ENCODE measurements around the gene SYTL3.

Gene SYTL3

DNA sequence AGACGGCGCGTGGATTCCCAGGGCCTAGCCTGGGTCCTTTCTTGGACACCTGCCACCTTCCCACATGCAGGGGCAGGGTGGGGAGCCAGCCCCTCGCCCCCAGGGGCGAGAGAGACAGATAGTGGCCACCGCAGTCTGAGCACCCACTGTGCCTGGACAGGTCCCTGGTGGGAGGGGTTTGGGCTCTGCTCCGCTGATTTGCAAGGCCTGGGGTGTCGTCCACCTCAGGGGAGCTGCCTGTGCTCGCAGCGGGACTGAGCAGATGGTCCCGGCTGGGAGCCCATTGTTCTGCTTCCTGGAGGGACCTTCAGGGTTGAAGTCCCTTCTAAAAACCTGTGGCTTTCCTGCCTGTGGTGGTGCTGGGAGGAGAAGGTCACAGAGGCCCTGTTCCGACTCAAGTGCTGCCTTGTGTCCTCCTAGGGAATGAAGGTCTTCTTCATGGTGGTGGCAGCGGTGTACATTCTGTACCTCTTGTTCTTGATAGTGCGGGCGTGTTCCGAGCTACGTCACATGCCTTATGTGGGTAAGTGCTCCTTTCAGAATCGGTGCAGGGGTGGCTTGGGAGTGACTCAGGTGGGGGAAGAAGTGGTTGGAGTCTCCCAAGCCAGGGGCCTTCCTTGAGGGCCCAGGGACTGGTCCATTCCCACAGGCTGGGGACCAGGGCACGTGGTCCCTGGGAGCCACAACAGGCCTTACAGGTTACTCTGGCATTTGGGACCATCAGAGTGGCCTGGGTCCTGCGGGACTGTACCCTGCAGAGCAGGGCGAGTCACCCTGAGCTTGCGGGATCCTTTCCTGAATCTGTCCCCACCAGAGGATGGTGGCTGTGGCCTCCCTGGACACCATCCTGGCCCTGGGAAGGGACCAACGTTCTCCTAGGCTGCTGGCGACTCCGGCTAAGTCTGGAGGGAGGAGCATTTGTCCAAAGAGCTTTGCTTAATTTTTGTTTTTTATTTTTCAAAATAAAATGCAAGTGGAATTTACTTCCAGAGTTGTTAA lies 24.9 kb upstream of the SYTL3 start:
- no peaks in the 10 kb centered on the region for H3K27me3 ChIP-seq (ENCODE audit: control insufficient read depth, insufficient read depth, low read length, poor library complexity, severe bottlenecking)
- H3K9me3 ChIP-seq (ENCODE audit: control insufficient read depth, low read length) = no peaks in the 10 kb centered on the region
- no peak overlapping the region for H3K27ac ChIP-seq (ENCODE audit: insufficient read depth, low read depth, low read length, poor library complexity, severe bottlenecking)
- no peak overlapping the region for H3K4me3 ChIP-seq (ENCODE audit: insufficient read depth, low read depth, low read length)
- peaks cover 5% of the 10 kb centered on the region for H3K36me3 ChIP-seq (ENCODE audit: control insufficient read depth, insufficient read depth, low read length)
- no peaks in the 10 kb centered on the region for H3K4me1 ChIP-seq (ENCODE audit: control insufficient read depth, insufficient read depth, low read length)
- 94% methylated on average over 25 of the region's 25 CpGs for WGBS, 2 experiments

DNA sequence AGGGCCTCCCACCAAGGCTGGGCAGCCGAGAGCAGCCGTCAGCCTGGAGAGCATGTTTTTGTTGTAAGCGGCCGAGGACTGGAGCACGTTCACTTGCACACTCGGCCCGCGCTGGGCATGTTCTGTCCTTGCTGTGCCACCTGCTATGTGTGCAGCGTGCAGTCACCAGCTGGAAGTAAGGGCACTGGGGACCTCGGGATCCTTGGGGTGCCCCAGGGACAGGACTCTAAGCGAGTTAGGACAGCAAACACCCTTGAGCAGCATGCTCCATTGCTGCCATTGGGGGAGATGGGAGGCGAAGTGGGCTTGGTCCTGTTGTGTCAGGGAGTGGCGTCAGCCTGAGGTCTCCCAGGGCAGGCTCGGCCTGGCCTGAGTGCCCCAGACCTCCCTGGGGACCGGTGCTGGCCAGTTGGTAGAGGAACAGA lies 24.0 kb upstream of the SYTL3 start:
- Histone ChIP-seq H3K9me3 (ENCODE audit: control insufficient read depth, low read length) (no peaks in the 10 kb centered on the region), H3K27me3 (ENCODE audit: control insufficient read depth, insufficient read depth, low read length, poor library complexity, severe bottlenecking) (no peaks in the 10 kb centered on the region), H3K27ac (ENCODE audit: insufficient read depth, low read depth, low read length, poor library complexity, severe bottlenecking) (no peak overlapping the region), H3K4me3 (ENCODE audit: insufficient read depth, low read depth, low read length) (no peak overlapping the region), H3K4me1 (ENCODE audit: control insufficient read depth, insufficient read depth, low read length) (no peaks in the 10 kb centered on the region), H3K36me3 (ENCODE audit: control insufficient read depth, insufficient read depth, low read length) (peaks cover 5% of the 10 kb centered on the region)
- WGBS, 2 experiments = 95 to 96% methylated on average over 15 of the region's 15 CpGs

DNA sequence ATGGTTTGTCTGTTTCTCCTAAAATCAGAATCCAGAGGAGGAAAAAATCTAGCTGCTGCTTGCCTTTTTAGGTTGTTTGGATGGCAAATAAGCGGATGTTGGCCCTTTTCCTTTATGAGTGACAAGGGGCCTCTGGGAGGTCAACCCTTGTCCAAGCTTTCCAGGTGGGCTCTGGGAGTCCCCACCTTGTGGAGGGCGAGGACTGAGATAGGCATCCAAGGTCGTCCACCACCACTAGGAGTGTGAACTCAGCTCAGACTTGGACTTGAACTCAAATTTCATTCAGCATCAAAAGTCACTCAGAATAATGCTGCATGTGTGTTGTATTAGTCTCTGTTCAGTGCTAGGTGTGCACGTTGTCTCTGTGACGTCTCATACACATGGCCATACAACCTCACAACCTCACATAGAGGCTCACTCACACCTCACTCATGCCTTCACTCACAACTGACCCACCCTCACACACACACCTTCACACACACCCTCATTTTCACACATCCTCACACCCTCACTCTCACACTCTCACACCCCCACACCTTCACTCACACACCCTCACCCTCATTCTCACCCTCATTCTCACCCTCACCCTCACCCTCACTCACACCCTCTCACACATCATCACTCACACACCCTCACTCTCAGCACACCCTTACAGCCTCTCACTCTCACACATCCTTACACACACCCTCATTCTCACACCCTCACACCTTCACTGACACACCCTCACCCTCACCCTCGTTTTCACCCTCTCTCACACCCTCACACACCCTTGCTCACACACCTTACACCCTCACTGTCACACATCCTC lies 23.3 kb upstream of the SYTL3 start:
- Histone ChIP-seq H3K27me3 (ENCODE audit: control insufficient read depth, insufficient read depth, low read length, poor library complexity, severe bottlenecking) (no peaks in the 10 kb centered on the region), H3K9me3 (ENCODE audit: control insufficient read depth, low read length) (no peaks in the 10 kb centered on the region), H3K27ac (ENCODE audit: insufficient read depth, low read depth, low read length, poor library complexity, severe bottlenecking) (no peak overlapping the region), H3K4me3 (ENCODE audit: insufficient read depth, low read depth, low read length) (no peak overlapping the region), H3K4me1 (ENCODE audit: control insufficient read depth, insufficient read depth, low read length) (no peaks in the 10 kb centered on the region), H3K36me3 (ENCODE audit: control insufficient read depth, insufficient read depth, low read length) (peaks cover 5% of the 10 kb centered on the region)
- 94 to 97% methylated on average over 6 of the region's 6 CpGs for WGBS, 2 experiments

DNA sequence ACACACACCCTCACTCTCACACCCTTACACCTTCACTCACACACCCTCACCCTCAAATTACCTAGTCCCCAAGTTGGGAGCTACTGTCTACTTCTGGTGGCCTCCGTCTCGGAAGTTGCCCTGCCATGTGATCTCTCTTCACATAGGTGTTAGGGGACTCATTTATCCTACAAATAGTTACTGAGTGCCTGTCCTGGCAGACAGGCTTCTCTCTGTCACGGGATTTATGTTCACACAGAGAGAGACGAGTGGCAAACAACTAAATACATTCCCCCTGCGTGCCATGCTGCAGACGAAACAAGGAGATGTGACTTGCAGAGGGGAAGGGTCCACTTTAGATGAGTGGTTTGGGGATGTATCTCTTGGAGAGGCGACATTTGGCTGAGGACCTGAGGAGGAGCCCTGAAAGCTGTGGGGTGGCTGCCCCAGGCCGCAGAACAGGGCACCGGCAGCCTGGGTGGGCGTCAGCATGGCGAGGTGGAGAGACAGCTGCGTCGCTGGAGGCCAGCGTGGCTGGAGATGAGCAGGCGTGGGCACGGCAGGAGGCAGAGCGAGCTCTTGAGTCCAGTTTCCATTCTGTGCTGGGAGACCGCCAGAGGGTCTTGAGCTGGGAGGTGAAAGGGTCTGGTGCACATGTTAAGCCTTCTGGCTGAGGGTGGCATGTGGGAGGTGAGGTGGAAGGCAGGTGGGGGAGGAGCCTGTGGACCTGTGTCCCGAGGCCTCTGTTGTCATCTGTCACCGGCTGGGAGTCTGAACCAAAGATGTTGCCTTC lies 22.5 kb upstream of the SYTL3 start:
- Histone ChIP-seq H3K27me3 (ENCODE audit: control insufficient read depth, insufficient read depth, low read length, poor library complexity, severe bottlenecking) (no peaks in the 10 kb centered on the region), H3K27ac (ENCODE audit: insufficient read depth, low read depth, low read length, poor library complexity, severe bottlenecking) (no peak overlapping the region), H3K36me3 (ENCODE audit: control insufficient read depth, insufficient read depth, low read length) (peaks cover 5% of the 10 kb centered on the region), H3K9me3 (ENCODE audit: control insufficient read depth, low read length) (no peaks in the 10 kb centered on the region), H3K4me3 (ENCODE audit: insufficient read depth, low read depth, low read length) (no peak overlapping the region), H3K4me1 (ENCODE audit: control insufficient read depth, insufficient read depth, low read length) (no peaks in the 10 kb centered on the region)
- 93 to 94% methylated on average over 20 of the region's 20 CpGs for WGBS, 2 experiments

DNA sequence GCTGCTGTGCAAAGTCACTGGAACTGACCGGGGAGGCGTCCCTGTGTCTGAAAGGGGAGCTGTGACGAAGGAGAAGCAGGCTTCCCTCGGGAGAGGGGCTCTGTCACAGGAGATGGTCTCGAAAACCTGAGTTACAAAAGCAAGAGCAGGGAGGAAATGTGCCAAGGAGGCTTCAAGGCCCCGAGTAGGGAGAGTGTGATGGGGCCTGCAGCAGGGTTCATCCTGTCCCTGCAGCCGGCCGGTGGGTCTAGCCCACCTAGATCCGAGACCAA lies 22.0 kb upstream of the SYTL3 start:
- 91 to 92% methylated on average over 9 of the region's 9 CpGs for WGBS, 2 experiments
- H3K36me3 ChIP-seq (ENCODE audit: control insufficient read depth, insufficient read depth, low read length) = peaks cover 5% of the 10 kb centered on the region
- H3K4me1 ChIP-seq (ENCODE audit: control insufficient read depth, insufficient read depth, low read length) = no peaks in the 10 kb centered on the region
- H3K9me3 ChIP-seq (ENCODE audit: control insufficient read depth, low read length) = no peaks in the 10 kb centered on the region
- H3K27me3 ChIP-seq (ENCODE audit: control insufficient read depth, insufficient read depth, low read length, poor library complexity, severe bottlenecking) = no peaks in the 10 kb centered on the region
- no peak overlapping the region for H3K4me3 ChIP-seq (ENCODE audit: insufficient read depth, low read depth, low read length)
- no peak overlapping the region for H3K27ac ChIP-seq (ENCODE audit: insufficient read depth, low read depth, low read length, poor library complexity, severe bottlenecking)

DNA sequence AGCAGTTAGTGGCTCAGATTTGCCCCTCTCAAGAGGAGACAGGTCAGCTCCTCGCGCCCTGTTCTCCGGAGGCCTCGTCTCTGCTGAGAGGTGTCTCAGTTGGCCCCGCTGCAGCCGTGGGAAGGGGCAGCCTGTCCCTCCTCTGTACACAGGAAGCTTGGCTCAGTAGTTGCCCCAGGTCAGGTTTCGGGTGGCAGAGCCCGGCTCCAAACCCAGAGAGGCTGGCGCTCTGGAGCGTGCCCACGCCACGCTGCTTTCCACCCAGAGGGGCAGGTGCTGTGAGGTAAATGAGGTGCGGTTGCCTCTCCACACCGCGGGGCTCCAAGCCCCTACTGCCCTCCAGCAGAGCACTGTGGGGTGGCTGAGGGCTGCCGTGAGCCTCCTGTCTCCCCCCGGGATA lies 21.3 kb upstream of the SYTL3 start:
- Histone ChIP-seq H3K27ac (ENCODE audit: insufficient read depth, low read depth, low read length, poor library complexity, severe bottlenecking) (no peak overlapping the region), H3K9me3 (ENCODE audit: control insufficient read depth, low read length) (no peaks in the 10 kb centered on the region), H3K4me3 (ENCODE audit: insufficient read depth, low read depth, low read length) (no peak overlapping the region), H3K4me1 (ENCODE audit: control insufficient read depth, insufficient read depth, low read length) (no peaks in the 10 kb centered on the region), H3K36me3 (ENCODE audit: control insufficient read depth, insufficient read depth, low read length) (peaks cover 8% of the 10 kb centered on the region), H3K27me3 (ENCODE audit: control insufficient read depth, insufficient read depth, low read length, poor library complexity, severe bottlenecking) (no peaks in the 10 kb centered on the region)
- 91 to 93% methylated on average over 17 of the region's 17 CpGs for WGBS, 2 experiments

DNA sequence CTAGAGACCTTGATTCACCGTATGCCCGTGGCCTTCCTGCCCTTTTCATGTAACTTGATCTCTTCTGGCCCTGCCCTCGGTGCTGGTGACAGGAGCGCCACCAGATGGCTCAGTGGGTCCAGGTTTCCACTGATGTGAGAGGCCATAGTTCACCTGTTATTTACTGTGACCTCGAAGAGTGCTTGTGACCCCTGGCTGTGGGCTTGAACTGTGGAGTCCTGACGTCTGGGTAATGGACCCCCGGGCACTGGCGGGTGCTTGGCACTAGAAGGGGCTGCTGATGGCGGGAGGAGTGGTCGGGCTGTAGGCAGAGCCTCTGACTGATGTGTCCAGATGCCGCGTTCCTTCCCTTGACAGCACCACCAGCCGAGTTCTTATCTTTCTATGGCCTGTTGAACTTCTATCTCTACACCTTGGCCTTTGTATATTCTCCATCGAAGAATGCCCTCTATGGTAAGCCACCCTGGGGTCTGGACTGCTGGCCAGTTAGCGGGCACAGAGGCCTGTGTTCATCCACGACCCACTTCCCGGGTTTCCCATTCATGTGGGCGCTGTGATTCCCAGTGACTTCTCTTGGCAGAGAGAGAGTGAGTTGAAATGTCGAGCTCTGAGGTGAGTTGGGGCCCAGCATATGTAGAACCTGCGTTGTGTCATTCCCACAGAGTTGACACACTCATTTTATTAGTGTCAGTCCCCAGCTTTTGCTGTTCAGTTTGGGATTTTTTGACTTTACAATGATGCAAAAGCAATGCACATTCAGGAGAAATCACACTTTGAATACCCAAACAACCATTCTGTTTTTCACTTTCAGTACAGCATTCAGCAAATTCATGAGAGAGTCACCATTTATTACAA lies 20.3 kb upstream of the SYTL3 start:
- H3K9me3 ChIP-seq (ENCODE audit: control insufficient read depth, low read length) = no peaks in the 10 kb centered on the region
- WGBS, 2 experiments = 87 to 88% methylated on average over 20 of the region's 20 CpGs
- H3K4me1 ChIP-seq (ENCODE audit: control insufficient read depth, insufficient read depth, low read length) = no peaks in the 10 kb centered on the region
- no peak overlapping the region for H3K27ac ChIP-seq (ENCODE audit: insufficient read depth, low read depth, low read length, poor library complexity, severe bottlenecking)
- H3K36me3 ChIP-seq (ENCODE audit: control insufficient read depth, insufficient read depth, low read length) = peaks cover 8% of the 10 kb centered on the region
- no peak overlapping the region for H3K4me3 ChIP-seq (ENCODE audit: insufficient read depth, low read depth, low read length)
- H3K27me3 ChIP-seq (ENCODE audit: control insufficient read depth, insufficient read depth, low read length, poor library complexity, severe bottlenecking) = no peaks in the 10 kb centered on the region

DNA sequence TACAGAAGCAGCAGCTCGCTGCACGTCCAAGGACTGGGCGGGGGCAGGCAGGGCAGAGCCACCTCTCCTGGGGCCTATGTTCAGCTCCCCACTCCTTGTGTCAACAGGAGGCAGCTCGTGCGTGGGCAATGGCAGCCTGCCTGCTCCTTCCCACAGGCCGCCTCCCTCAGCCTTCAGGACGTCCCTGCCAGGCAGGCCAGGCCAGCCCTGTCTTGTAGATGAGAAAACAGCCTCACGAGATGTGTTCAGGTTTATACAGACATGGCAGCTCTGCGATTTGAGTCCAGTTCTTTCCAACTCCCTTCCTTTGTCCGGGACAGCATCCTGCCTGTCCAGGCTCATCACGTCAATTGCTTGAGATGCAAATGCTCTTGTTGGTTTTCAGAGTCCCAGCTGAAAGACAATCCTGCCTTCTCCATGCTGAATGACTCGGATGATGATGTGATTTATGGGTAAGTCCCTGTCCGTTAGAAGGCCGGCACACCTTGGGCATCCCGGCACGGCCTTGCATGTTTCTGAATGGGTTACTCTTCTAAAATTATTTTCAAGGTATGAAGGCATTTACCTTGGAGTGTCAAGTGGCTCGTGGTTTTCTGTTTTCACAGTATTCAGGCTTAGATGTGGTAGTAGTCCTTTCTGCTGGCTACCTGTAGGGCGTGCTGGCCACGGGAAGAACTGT lies 18.8 kb upstream of the SYTL3 start:
- WGBS, 2 experiments = 93% methylated on average over 19 of the region's 19 CpGs
- H3K4me3 ChIP-seq (ENCODE audit: insufficient read depth, low read depth, low read length) = no peak overlapping the region
- no peaks in the 10 kb centered on the region for H3K4me1 ChIP-seq (ENCODE audit: control insufficient read depth, insufficient read depth, low read length)
- no peaks in the 10 kb centered on the region for H3K9me3 ChIP-seq (ENCODE audit: control insufficient read depth, low read length)
- H3K27ac ChIP-seq (ENCODE audit: insufficient read depth, low read depth, low read length, poor library complexity, severe bottlenecking) = no peak overlapping the region
- H3K36me3 ChIP-seq (ENCODE audit: control insufficient read depth, insufficient read depth, low read length) = peaks cover 4% of the 10 kb centered on the region
- no peaks in the 10 kb centered on the region for H3K27me3 ChIP-seq (ENCODE audit: control insufficient read depth, insufficient read depth, low read length, poor library complexity, severe bottlenecking)

Measured in ectodermal cell (in vitro differentiated cells).